Caco-2 (cell line): ENCODE data around the gene TSPAN1. TPM values are rescaled to one million over a fixed set of nuclear protein-coding genes. Genes with fewer than 3 reads are reported as not detected.

Experiments
- BruUV-seq: library from RNA; stranded (reverse); fragments of 400-500 nt; replicated peaks from 2 replicates; lab custom pipeline; 2021; lab: Mats Ljungman, UMichigan
- CTCF ChIA-PET: fragments of 300-600 bp; sonication (Branson Sonifier 250); formaldehyde crosslinking; loops from one replicate; lab custom pipeline; 2022; ENCODE audit warnings: antibody characterized with exemption; lab: Charles Lee
- POLR2A ChIA-PET: fragments of 300-600 bp; sonication (Branson Sonifier 250); formaldehyde crosslinking; loops from one replicate; lab custom pipeline; 2022; ENCODE audit warnings: antibody characterized with exemption; lab: Charles Lee
- DNase-seq, 2 experiments: peaks; one replicate each; pipeline versions ENCODE4 v3.0.0 to v3.0.0-alpha.2; 2020 to 2022
- H3K27me3 ChIP-seq: replicated peaks from 2 replicates; pipeline ENCODE4 v1.6.0; 2011; ENCODE audit warnings: low read length; ENCODE audit not compliant: control insufficient read depth, insufficient read depth
- H3K36me3 ChIP-seq: 2 replicates; pipeline ENCODE4 v1.5.1; 2011; ENCODE audit warnings: low read length; ENCODE audit not compliant: control insufficient read depth, insufficient read depth
- H3K4me1 ChIP-seq: fragments of 250-450 bp; sonication (Bioruptor Pico); 2 replicates; pipeline ENCODE4 v1.5.1; 2020; ENCODE audit warnings: mild to moderate bottlenecking
- H3K4me3 ChIP-seq: 2 replicates; pipeline ENCODE4 v1.5.1; 2011; ENCODE audit warnings: low read depth, mild to moderate bottlenecking, control low read depth, low read length
- H3K9me3 ChIP-seq: fragments of 250-450 bp; sonication (Bioruptor Pico); 2 replicates; pipeline ENCODE4 v1.5.1; 2020; ENCODE audit warnings: mild to moderate bottlenecking, moderate library complexity
- H3K27ac Mint-ChIP-seq: one replicate; pipeline ENCODE4 v1.8.0; 2022; ENCODE audit warnings: mixed read lengths; ENCODE audit not compliant: unreplicated experiment
- H3K27me3 Mint-ChIP-seq: one replicate; pipeline ENCODE4 v1.8.0; 2022; ENCODE audit warnings: mixed read lengths; ENCODE audit not compliant: insufficient read depth, unreplicated experiment
- H3K36me3 Mint-ChIP-seq: one replicate; pipeline ENCODE4 v1.8.0; 2022; ENCODE audit warnings: mild to moderate bottlenecking, mixed read lengths; ENCODE audit not compliant: insufficient read depth, unreplicated experiment
- H3K4me1 Mint-ChIP-seq: one replicate; pipeline ENCODE4 v1.8.0; 2022; ENCODE audit warnings: low read depth, mixed read lengths; ENCODE audit not compliant: unreplicated experiment
- H3K4me3 Mint-ChIP-seq: one replicate; pipeline ENCODE4 v1.8.0; 2022; ENCODE audit warnings: mild to moderate bottlenecking, moderate library complexity, mixed read lengths; ENCODE audit not compliant: unreplicated experiment
- H3K9me3 Mint-ChIP-seq: one replicate; pipeline ENCODE4 v1.8.0; 2022; ENCODE audit warnings: mixed read lengths; ENCODE audit not compliant: unreplicated experiment
- CTCF ChIP-seq, 2 experiments: fragments of 200-600 bp in 1 of 2; IDR thresholded peaks; 1 replicate in 1 of 2; 2 replicates in 1 of 2; pipeline versions ENCODE4 v1.5.1 to v1.8.0; 2011 to 2022; ENCODE audit warnings: antibody characterized with exemption in 1 of 2, control low read depth in 1 of 2, inconsistent platforms in 1 of 2, low read depth in 1 of 2, low read length in 1 of 2, mild to moderate bottlenecking in 1 of 2, moderate library complexity in 1 of 2; ENCODE audit not compliant: insufficient read depth in 1 of 2, severe bottlenecking in 1 of 2, unreplicated experiment in 1 of 2
- intact Hi-C: fragments of 100-400 bp; cut with micrococcal nuclease; formaldehyde crosslinking; loops from one replicate; pipeline ENCODE4 v1.10.0; 2022; ENCODE audit not compliant: unreplicated experiment
- total RNA-seq: library from RNA; stranded (reverse); gene quantifications from 2 replicates; pipeline ENCODE4 v1.2.3, GENCODE V29; 2022

TSPAN1 gene
- total RNA-seq, 1 experiment from 2014 or later, result 0.34 TPM

- TF ChIP-seq CTCF (IDR thresholded peaks at IDR 0.05; ENCODE audit: insufficient read depth in 1 of 2, low read depth in 1 of 2, low read length in 1 of 2, severe bottlenecking in 1 of 2, unreplicated experiment in 1 of 2), result no peak
- no peaks in the 10 kb centered on the region for H3K36me3 Mint-ChIP-seq
- H3K36me3 ChIP-seq, result no peaks in the 10 kb centered on the region
- no peak overlapping the region for H3K27ac Mint-ChIP-seq
- intact Hi-C loops, result no loop called here
- H3K4me1 Mint-ChIP-seq, result peaks cover under 1% of the 10 kb centered on the region
- H3K27me3 ChIP-seq, result no peaks in the 10 kb centered on the region
- no peak for DNase-seq
- peaks cover 7% of the 10 kb centered on the region; the same call in 1 of the 2 replicates for H3K4me1 ChIP-seq
- peaks cover 8% of the 10 kb centered on the region for H3K27me3 Mint-ChIP-seq
- no peak overlapping the region for H3K4me3 ChIP-seq
- ChIA-PET POLR2A (no interaction called here), CTCF (no interaction called here)
- no peaks in the 10 kb centered on the region for H3K9me3 ChIP-seq
- H3K4me3 Mint-ChIP-seq, result no peak overlapping the region
- no peaks in the 10 kb centered on the region for H3K9me3 Mint-ChIP-seq
- no TSS peak for BruUV-seq
Measured at GRCh38 chr1:46166521-46167462, 8.1 kb upstream of the TSPAN1 start.

GRCh38 chr1:46168477-46168876 lies 6.4 kb upstream of the TSPAN1 start:
- CTCF ChIA-PET, result no interaction called here
- BruUV-seq, result no TSS peak
- H3K9me3 Mint-ChIP-seq, result no peaks in the 10 kb centered on the region
- Histone ChIP-seq H3K36me3 (no peaks in the 10 kb centered on the region), H3K4me1 (peaks cover 10% of the 10 kb centered on the region; the same call in 1 of the 2 replicates), H3K9me3 (no peaks in the 10 kb centered on the region), H3K4me3 (no peak overlapping the region), H3K27me3 (no peaks in the 10 kb centered on the region)
- intact Hi-C loops, result no loop called here
- H3K27me3 Mint-ChIP-seq, result peaks cover 8% of the 10 kb centered on the region
- POLR2A ChIA-PET, result no interaction called here
- no peak overlapping the region for H3K4me3 Mint-ChIP-seq
- no peak overlapping the region for H3K27ac Mint-ChIP-seq
- TF ChIP-seq CTCF (IDR thresholded peaks at IDR 0.05; ENCODE audit: insufficient read depth in 1 of 2, low read depth in 1 of 2, low read length in 1 of 2, severe bottlenecking in 1 of 2, unreplicated experiment in 1 of 2), result no peak
- DNase-seq, result no peak
- H3K4me1 Mint-ChIP-seq, result peaks cover 5% of the 10 kb centered on the region
- no peaks in the 10 kb centered on the region for H3K36me3 Mint-ChIP-seq

DNA sequence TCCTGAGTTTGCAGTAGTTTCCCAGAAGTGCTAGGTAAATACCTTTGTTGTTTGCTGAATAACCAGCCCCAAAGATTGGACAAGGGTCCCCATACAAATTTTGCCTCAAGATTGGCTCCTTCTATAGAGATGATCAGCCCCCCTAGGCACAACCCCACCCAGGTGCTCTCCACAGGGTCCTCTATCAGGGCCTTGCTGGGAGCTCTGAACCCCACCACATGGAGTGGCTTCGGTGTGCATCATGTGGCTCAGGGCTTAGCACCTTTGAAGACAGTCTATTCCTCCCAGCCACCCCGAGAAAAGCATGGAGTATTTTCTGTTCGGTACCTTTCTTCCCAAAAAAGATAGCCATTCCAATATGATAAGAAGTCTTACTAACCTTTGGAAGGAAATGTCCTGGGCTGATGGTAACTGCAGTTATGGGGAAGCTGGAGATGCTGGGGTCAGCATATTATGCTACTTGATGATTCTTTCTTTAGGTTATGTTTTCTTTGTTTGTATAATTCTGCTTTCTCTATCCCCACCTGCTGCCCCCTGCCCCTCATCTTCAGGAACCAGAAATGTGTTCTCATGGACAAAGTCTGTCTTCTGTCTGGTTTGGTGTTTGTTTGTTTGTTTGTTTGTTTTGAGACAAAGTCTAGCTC lies 5.0 kb upstream of the TSPAN1 start:
- no TSS peak for BruUV-seq
- DNase-seq, result no peak
- no peak overlapping the region for H3K4me3 Mint-ChIP-seq
- peaks cover 10% of the 10 kb centered on the region; the same call in 1 of the 2 replicates for H3K4me1 ChIP-seq
- H3K27ac Mint-ChIP-seq, result no peak overlapping the region
- no peak for TF ChIP-seq CTCF (IDR thresholded peaks at IDR 0.05; ENCODE audit: insufficient read depth in 1 of 2, low read depth in 1 of 2, low read length in 1 of 2, severe bottlenecking in 1 of 2, unreplicated experiment in 1 of 2)
- H3K27me3 ChIP-seq, result no peaks in the 10 kb centered on the region
- no peaks in the 10 kb centered on the region for H3K36me3 ChIP-seq
- H3K9me3 ChIP-seq, result no peaks in the 10 kb centered on the region
- POLR2A ChIA-PET, result no interaction called here
- no peaks in the 10 kb centered on the region for H3K36me3 Mint-ChIP-seq
- no peaks in the 10 kb centered on the region for H3K9me3 Mint-ChIP-seq
- H3K4me3 ChIP-seq, result no peak overlapping the region
- H3K27me3 Mint-ChIP-seq, result no peaks in the 10 kb centered on the region
- intact Hi-C loops, result no loop called here
- CTCF ChIA-PET, result no interaction called here
- peaks cover 5% of the 10 kb centered on the region for H3K4me1 Mint-ChIP-seq
